Liver (tissue), 9 donors: ENCODE measurements around the gene SNAP25. TPM values are rescaled to one million over a fixed set of nuclear protein-coding genes. Genes with fewer than 3 reads are reported as not detected.

Source experiments
- DNase-seq: peaks from one replicate; pipeline ENCODE4 v3.0.0-alpha.2; 2017; ENCODE audit warnings: low spot score
- H3K27ac ChIP-seq, 2 donors: one replicate each; pipeline ENCODE4 v1.7.0; 2013; ENCODE audit warnings: inconsistent platforms in 2 of 2, low read length in 2 of 2, control low read depth in 1 of 2, low read depth in 1 of 2, mild to moderate bottlenecking in 1 of 2
- H3K27me3 ChIP-seq, 4 donors: one replicate each; pipeline versions ENCODE4 v1.6.1 to v1.7.0; 2013; ENCODE audit warnings: low read length in 3 of 4, inconsistent platforms in 1 of 4, mild to moderate bottlenecking in 1 of 4, moderate library complexity in 1 of 4; ENCODE audit not compliant: control insufficient read depth in 4 of 4, insufficient read depth in 4 of 4
- H3K36me3 ChIP-seq, 4 donors: one replicate each; pipeline versions ENCODE4 v1.6.1 to v1.7.0; 2013; ENCODE audit warnings: low read length in 3 of 4, mild to moderate bottlenecking in 3 of 4, low read depth in 1 of 4, moderate library complexity in 1 of 4; ENCODE audit not compliant: control insufficient read depth in 4 of 4, insufficient read depth in 3 of 4
- H3K4me1 ChIP-seq, 4 donors: one replicate each; pipeline versions ENCODE4 v1.6.1 to v1.7.0; 2013; ENCODE audit warnings: low read length in 3 of 4, mild to moderate bottlenecking in 3 of 4, moderate library complexity in 1 of 4; ENCODE audit not compliant: control insufficient read depth in 4 of 4, insufficient read depth in 4 of 4
- H3K4me3 ChIP-seq, 3 donors: one replicate each; pipeline versions ENCODE4 v1.6.1 to v1.7.0; 2013; ENCODE audit warnings: low read length in 3 of 3, control low read depth in 1 of 3, low read depth in 1 of 3, mild to moderate bottlenecking in 1 of 3
- H3K9ac ChIP-seq, 2 donors: one replicate each; pipeline ENCODE4 v1.7.0; 2013; ENCODE audit warnings: low read length in 2 of 2, mild to moderate bottlenecking in 2 of 2, moderate library complexity in 2 of 2, control low read depth in 1 of 2, low read depth in 1 of 2
- H3K9me3 ChIP-seq, 4 donors: one replicate each; pipeline versions ENCODE4 v1.6.1 to v1.7.0; 2013; ENCODE audit warnings: low read length in 3 of 4; ENCODE audit not compliant: control insufficient read depth in 4 of 4
- EGR1 ChIP-seq, 2 donors: IDR thresholded peaks; 2 replicates each; pipeline ENCODE4 v1.6.1; 2016 to 2018; ENCODE audit warnings: antibody characterized with exemption in 2 of 2, low read depth in 2 of 2
- FOXA1 ChIP-seq: IDR thresholded peaks from 2 replicates; pipeline ENCODE4 v1.6.1; 2016; ENCODE audit warnings: antibody characterized with exemption
- FOXA2 ChIP-seq: IDR thresholded peaks from 2 replicates; pipeline ENCODE4 v1.6.1; 2016; ENCODE audit warnings: antibody characterized with exemption
- GABPA ChIP-seq, 2 donors: IDR thresholded peaks in 1 of 2; conservative IDR thresholded peaks in 1 of 2; 2 replicates each; pipeline ENCODE4 v1.6.1; 2016; ENCODE audit warnings: antibody characterized with exemption in 2 of 2, mild to moderate bottlenecking in 1 of 2, moderate library complexity in 1 of 2
- HNF4A ChIP-seq, 2 donors: conservative IDR thresholded peaks; 2 replicates each; pipeline ENCODE4 v1.6.1; 2016; ENCODE audit warnings: antibody characterized with exemption in 2 of 2, mild to moderate bottlenecking in 2 of 2
- HNF4G ChIP-seq: IDR thresholded peaks from 2 replicates; pipeline ENCODE4 v1.6.1; 2016; ENCODE audit warnings: antibody characterized with exemption
- NR2F2 ChIP-seq: IDR thresholded peaks from 2 replicates; pipeline ENCODE4 v1.6.1; 2016; ENCODE audit warnings: antibody characterized with exemption
- RAD21 ChIP-seq, 2 donors: IDR thresholded peaks; 2 replicates each; pipeline ENCODE4 v1.6.1; 2016; ENCODE audit warnings: antibody characterized with exemption in 2 of 2, mild to moderate bottlenecking in 2 of 2
- RXRA ChIP-seq, 2 donors: IDR thresholded peaks; 2 replicates each; pipeline ENCODE4 v1.6.1; 2017 to 2018; ENCODE audit warnings: antibody characterized with exemption in 2 of 2, mild to moderate bottlenecking in 1 of 2
- SP1 ChIP-seq: IDR thresholded peaks from 2 replicates; pipeline ENCODE4 v1.6.1; 2018; ENCODE audit warnings: antibody characterized with exemption, mild to moderate bottlenecking
- TAF1 ChIP-seq: conservative IDR thresholded peaks from 2 replicates; pipeline ENCODE4 v1.6.1; 2016; ENCODE audit warnings: antibody characterized with exemption, mild to moderate bottlenecking
- YY1 ChIP-seq: IDR thresholded peaks from 2 replicates; pipeline ENCODE4 v1.6.1; 2016; ENCODE audit warnings: antibody characterized with exemption, mild to moderate bottlenecking
- WGBS: extraction: QIAGEN DNeasy Blood & Tissue Kit; methylation state at CpG from one replicate; pipeline ENCODE4 v1.1.7; 2013; 5-methylcytosine and 5-hydroxymethylcytosine counted together
- polyA plus RNA-seq, 2 donors: library from polyadenylated mRNA; stranded (reverse) in 1 of 2; unstranded in 1 of 2; fragments of 200-250 nt in 1 of 2; fragments of >200 nt in 1 of 2; fragmentation: Nextera tagmentation in 1 of 2; extraction: Ambion mirVana in 1 of 2; gene quantifications; one replicate each; pipeline versions ENCODE4 v1.2.1 to v1.2.3, GENCODE V29; 2013 to 2015
- total RNA-seq, 2 donors: library from RNA; depleted of rRNA; stranded (reverse); fragments of >200 nt; gene quantifications; one replicate each; pipeline ENCODE4 v1.2.3, GENCODE V29; 2014
- TF ChIP-seq, protein P1 (sequence below): IDR thresholded peaks from 2 replicates; pipeline ENCODE4 v1.6.1; 2016; ENCODE audit warnings: antibody characterized with exemption
- TF ChIP-seq, protein P2 (sequence below): fragments of 150-350 bp; IDR thresholded peaks from 2 replicates; pipeline ENCODE4 v1.5.1; 2017; ENCODE audit warnings: improper control_type of control experiment, low read depth, low read length; ENCODE audit not compliant: missing input control
- TF ChIP-seq, protein P3 (sequence below): IDR thresholded peaks from 2 replicates; pipeline ENCODE4 v1.6.1; 2016; ENCODE audit warnings: antibody characterized with exemption, mild to moderate bottlenecking
- TF ChIP-seq, protein P4 (sequence below): IDR thresholded peaks from 2 replicates; pipeline ENCODE4 v1.6.1; 2016; ENCODE audit warnings: antibody characterized with exemption
- TF ChIP-seq, protein P5 (sequence below): IDR thresholded peaks from 2 replicates; pipeline ENCODE4 v1.6.1; 2016; ENCODE audit warnings: antibody characterized with exemption
- donor health status: healthy.
- donor health status: healthy.
- donor health status: healthy.
- donor health status: healthy.
- donor health status: healthy.

Gene SNAP25
- total and polyA plus RNA-seq, 4 donors, result 0.32 to 2.7 (median 0.56) TPM

DNA sequence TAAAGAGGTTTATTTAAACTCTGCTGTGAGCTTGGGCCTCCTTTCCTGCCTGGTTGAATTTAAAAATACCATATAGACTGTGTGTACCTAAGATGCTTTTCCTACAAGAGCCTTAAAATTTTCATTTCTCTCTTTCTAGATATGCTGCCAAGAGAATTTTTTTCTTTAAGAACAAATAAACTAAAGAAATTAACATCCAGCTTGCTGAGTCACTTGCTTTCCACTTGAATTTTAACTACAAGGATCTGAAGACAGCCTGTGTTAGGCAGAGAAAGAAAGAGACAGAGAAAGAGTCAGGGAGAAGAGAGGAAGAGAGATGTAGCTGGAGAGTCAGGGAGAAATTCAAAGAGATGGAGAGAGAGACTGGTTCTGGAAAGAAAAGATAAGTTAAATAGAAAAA lies 18.3 kb upstream of the SNAP25 start (continued):
- TF ChIP-seq EGR1 (IDR thresholded peaks at IDR 0.05; ENCODE audit: low read depth in 2 of 2), result no peak
- TF ChIP-seq, protein P1, sequence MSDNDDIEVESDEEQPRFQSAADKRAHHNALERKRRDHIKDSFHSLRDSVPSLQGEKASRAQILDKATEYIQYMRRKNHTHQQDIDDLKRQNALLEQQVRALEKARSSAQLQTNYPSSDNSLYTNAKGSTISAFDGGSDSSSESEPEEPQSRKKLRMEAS, result no peak
- no peak for TF ChIP-seq GABPA (IDR thresholded peaks at IDR 0.05 in 1 of 2, conservative IDR thresholded peaks at IDR 0.05 in 1 of 2)
- no peak for TF ChIP-seq YY1
- TF ChIP-seq, protein P2, sequence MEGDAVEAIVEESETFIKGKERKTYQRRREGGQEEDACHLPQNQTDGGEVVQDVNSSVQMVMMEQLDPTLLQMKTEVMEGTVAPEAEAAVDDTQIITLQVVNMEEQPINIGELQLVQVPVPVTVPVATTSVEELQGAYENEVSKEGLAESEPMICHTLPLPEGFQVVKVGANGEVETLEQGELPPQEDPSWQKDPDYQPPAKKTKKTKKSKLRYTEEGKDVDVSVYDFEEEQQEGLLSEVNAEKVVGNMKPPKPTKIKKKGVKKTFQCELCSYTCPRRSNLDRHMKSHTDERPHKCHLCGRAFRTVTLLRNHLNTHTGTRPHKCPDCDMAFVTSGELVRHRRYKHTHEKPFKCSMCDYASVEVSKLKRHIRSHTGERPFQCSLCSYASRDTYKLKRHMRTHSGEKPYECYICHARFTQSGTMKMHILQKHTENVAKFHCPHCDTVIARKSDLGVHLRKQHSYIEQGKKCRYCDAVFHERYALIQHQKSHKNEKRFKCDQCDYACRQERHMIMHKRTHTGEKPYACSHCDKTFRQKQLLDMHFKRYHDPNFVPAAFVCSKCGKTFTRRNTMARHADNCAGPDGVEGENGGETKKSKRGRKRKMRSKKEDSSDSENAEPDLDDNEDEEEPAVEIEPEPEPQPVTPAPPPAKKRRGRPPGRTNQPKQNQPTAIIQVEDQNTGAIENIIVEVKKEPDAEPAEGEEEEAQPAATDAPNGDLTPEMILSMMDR, result no peak
- TF ChIP-seq RXRA (IDR thresholded peaks at IDR 0.05), result no peak
- TF ChIP-seq TAF1, result no peak
- no peak for TF ChIP-seq NR2F2

DNA sequence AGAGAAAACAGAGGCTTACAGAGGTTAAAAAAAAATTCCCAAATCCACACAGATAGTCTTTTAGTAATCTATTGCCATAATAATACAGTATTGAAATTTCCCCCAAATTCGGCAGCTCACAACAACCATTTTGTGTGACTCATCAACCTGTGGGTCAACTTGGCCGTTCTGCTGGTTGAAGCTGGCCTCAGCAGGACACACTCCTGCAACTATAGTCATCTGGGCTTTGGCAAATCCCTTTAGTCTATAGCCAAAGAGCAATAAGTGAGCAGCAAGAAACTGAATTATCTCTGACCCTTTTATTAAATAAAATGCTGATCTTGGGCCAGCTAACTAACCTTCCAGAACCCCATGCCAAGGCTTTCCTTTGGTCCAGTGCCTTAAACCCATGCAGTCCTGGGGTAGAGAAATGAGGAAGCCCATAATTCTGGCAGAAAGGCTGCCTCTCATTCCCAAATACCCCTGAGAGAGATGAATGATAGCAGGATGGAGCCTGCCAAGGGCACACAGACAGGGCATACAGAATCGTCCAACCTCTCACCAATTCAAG lies 17.2 kb upstream of the SNAP25 start:
- DNase-seq, result no peak
- Histone ChIP-seq H3K27ac (no peak overlapping the region), H3K4me1 (no peaks in the 10 kb centered on the region), H3K9me3 (no peaks in the 10 kb centered on the region), H3K36me3 (no peaks in the 10 kb centered on the region), H3K27me3 (no peaks in the 10 kb centered on the region), H3K9ac (no peak overlapping the region), H3K4me3 (no peak overlapping the region)
- TF ChIP-seq, protein P3, sequence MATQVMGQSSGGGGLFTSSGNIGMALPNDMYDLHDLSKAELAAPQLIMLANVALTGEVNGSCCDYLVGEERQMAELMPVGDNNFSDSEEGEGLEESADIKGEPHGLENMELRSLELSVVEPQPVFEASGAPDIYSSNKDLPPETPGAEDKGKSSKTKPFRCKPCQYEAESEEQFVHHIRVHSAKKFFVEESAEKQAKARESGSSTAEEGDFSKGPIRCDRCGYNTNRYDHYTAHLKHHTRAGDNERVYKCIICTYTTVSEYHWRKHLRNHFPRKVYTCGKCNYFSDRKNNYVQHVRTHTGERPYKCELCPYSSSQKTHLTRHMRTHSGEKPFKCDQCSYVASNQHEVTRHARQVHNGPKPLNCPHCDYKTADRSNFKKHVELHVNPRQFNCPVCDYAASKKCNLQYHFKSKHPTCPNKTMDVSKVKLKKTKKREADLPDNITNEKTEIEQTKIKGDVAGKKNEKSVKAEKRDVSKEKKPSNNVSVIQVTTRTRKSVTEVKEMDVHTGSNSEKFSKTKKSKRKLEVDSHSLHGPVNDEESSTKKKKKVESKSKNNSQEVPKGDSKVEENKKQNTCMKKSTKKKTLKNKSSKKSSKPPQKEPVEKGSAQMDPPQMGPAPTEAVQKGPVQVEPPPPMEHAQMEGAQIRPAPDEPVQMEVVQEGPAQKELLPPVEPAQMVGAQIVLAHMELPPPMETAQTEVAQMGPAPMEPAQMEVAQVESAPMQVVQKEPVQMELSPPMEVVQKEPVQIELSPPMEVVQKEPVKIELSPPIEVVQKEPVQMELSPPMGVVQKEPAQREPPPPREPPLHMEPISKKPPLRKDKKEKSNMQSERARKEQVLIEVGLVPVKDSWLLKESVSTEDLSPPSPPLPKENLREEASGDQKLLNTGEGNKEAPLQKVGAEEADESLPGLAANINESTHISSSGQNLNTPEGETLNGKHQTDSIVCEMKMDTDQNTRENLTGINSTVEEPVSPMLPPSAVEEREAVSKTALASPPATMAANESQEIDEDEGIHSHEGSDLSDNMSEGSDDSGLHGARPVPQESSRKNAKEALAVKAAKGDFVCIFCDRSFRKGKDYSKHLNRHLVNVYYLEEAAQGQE, result no peak
- TF ChIP-seq HNF4G (no peak), NR2F2 (no peak), YY1 (no peak), FOXA2 (no peak), GABPA (IDR thresholded peaks at IDR 0.05 in 1 of 2, conservative IDR thresholded peaks at IDR 0.05 in 1 of 2) (no peak), EGR1 (IDR thresholded peaks at IDR 0.05; ENCODE audit: low read depth in 2 of 2) (no peak), RAD21 (IDR thresholded peaks at IDR 0.05) (no peak), SP1 (no peak), RXRA (IDR thresholded peaks at IDR 0.05) (no peak), FOXA1 (no peak), HNF4A (conservative IDR thresholded peaks at IDR 0.05) (no peak)
- TF ChIP-seq, protein P1, result no peak
- TF ChIP-seq, protein P4, sequence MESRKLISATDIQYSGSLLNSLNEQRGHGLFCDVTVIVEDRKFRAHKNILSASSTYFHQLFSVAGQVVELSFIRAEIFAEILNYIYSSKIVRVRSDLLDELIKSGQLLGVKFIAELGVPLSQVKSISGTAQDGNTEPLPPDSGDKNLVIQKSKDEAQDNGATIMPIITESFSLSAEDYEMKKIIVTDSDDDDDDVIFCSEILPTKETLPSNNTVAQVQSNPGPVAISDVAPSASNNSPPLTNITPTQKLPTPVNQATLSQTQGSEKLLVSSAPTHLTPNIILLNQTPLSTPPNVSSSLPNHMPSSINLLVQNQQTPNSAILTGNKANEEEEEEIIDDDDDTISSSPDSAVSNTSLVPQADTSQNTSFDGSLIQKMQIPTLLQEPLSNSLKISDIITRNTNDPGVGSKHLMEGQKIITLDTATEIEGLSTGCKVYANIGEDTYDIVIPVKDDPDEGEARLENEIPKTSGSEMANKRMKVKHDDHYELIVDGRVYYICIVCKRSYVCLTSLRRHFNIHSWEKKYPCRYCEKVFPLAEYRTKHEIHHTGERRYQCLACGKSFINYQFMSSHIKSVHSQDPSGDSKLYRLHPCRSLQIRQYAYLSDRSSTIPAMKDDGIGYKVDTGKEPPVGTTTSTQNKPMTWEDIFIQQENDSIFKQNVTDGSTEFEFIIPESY, result no peak
- TF ChIP-seq, protein P2, result no peak
- TF ChIP-seq, protein P5, sequence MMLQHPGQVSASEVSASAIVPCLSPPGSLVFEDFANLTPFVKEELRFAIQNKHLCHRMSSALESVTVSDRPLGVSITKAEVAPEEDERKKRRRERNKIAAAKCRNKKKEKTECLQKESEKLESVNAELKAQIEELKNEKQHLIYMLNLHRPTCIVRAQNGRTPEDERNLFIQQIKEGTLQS, result no peak
- WGBS, result 80% methylated on average over 3 of the region's 3 CpGs
